Loucy (cell line): ENCODE measurements around the gene KCNH1.
A peak's percentile ranks its signal among the peaks of the same experiment; 100 is the strongest.

ENCODE experiments used
- H2AFZ ChIP-seq: fragments of 200-600 bp; sonication (generic); 2 replicates; pipeline ENCODE4 v1.6.0; 2016; ENCODE audit warnings: antibody characterized with exemption, mild to moderate bottlenecking, low read length, moderate library complexity
- H3F3A ChIP-seq: fragments of 200-600 bp; 2 replicates; pipeline ENCODE4 v1.6.0; 2016; ENCODE audit warnings: antibody characterized with exemption, low read depth, mild to moderate bottlenecking
- H3K27me3 ChIP-seq: fragments of 200-600 bp; sonication (generic); 2 replicates; pipeline ENCODE4 v1.6.1; 2014; ENCODE audit warnings: low read length, mild to moderate bottlenecking; ENCODE audit not compliant: insufficient read depth, poor library complexity, severe bottlenecking
- H3K36me3 ChIP-seq: fragments of 200-600 bp; sonication (generic); 2 replicates; pipeline ENCODE4 v1.6.1; 2016; ENCODE audit warnings: low read length; ENCODE audit not compliant: insufficient read depth
- H3K4me1 ChIP-seq: fragments of 200-600 bp; sonication (generic); 2 replicates; pipeline ENCODE4 v1.5.1; 2014; ENCODE audit warnings: low read length, mild to moderate bottlenecking; ENCODE audit not compliant: insufficient read depth, poor library complexity, severe bottlenecking
- H3K4me2 ChIP-seq: fragments of 200-600 bp; sonication (generic); 2 replicates; pipeline ENCODE4 v1.6.0; 2014; ENCODE audit warnings: antibody characterized with exemption, low read length, low read depth, mild to moderate bottlenecking; ENCODE audit not compliant: poor library complexity, severe bottlenecking
- H3K4me3 ChIP-seq: fragments of 200-600 bp; sonication (generic); 2 replicates; pipeline ENCODE4 v1.5.1; 2014; ENCODE audit warnings: low read length, mild to moderate bottlenecking, mixed read lengths; ENCODE audit not compliant: poor library complexity, severe bottlenecking
- H3K79me2 ChIP-seq: fragments of 200-600 bp; sonication (generic); 2 replicates; pipeline ENCODE4 v1.6.1; 2014; ENCODE audit warnings: low read length; ENCODE audit not compliant: insufficient read depth
- H3K9ac ChIP-seq: fragments of 200-600 bp; sonication (generic); 2 replicates; pipeline ENCODE4 v1.6.0; 2014; ENCODE audit warnings: mild to moderate bottlenecking, low read depth, low read length, moderate library complexity; ENCODE audit not compliant: poor library complexity, severe bottlenecking
- H3K9me2 ChIP-seq: fragments of 200-600 bp; sonication (generic); replicated peaks from 2 replicates; pipeline ENCODE4 v1.6.1; 2016; ENCODE audit warnings: low read depth, low read length, mixed read lengths
- H3K9me3 ChIP-seq: fragments of 200-600 bp; sonication (generic); 2 replicates; pipeline ENCODE4 v1.6.1; 2014; ENCODE audit warnings: mild to moderate bottlenecking, antibody characterized with exemption, low read length, low read depth; ENCODE audit not compliant: insufficient read depth
- H4K20me1 ChIP-seq: fragments of 200-600 bp; sonication (generic); 2 replicates; pipeline ENCODE4 v1.6.0; 2014; ENCODE audit warnings: antibody characterized with exemption, low read length, mild to moderate bottlenecking; ENCODE audit not compliant: insufficient read depth, poor library complexity, severe bottlenecking
- EZH2phosphoT487 ChIP-seq: fragments of 200-600 bp; IDR thresholded peaks from 2 replicates; pipeline ENCODE4 v1.6.1; 2018; ENCODE audit warnings: antibody characterized with exemption, mild to moderate bottlenecking, moderate library complexity, borderline replicate concordance
- TF ChIP-seq, protein P1 (sequence below): fragments of 200-600 bp; sonication (generic); conservative IDR thresholded peaks from 2 replicates; pipeline ENCODE4 v1.5.1; 2014; ENCODE audit warnings: mild to moderate bottlenecking, antibody characterized with exemption, low read length

KCNH1 gene

DNA sequence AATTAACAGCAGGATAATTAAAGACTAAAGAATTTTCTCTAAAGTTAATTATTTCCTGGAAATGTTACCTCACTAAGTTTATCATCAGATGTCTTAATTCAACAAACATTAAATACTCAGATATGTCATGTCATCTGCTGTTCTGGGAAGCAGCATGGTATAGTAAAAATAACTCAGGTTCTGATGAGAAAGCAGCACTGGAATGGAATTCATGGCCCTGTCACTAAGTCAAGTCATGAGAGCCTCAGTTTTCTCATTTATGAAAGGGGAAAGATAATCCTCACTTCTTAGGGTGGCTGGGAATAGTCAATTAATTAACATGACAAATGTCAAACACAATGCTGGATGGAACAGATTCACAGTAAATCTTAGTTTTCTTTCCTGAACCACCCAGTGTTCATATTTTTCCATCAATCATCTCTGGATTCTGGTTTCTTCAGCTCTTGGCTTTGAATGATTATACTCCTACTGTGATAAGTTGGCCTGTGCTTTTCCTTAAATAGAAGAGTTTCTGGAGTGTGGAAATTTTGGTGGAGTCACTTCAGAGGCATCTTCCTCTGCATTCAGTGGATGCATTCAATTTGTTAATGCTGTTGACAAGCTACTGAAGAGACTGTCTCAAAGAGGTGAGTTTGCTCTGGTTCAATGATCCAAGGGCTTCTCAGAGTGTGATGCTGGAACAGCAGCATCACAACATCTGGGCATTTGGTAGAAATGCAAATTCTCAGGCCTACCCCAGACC lies 319.4 kb downstream of the KCNH1 start:
- H3K36me3 ChIP-seq, result no peaks in the 10 kb centered on the region
- TF ChIP-seq, protein P1, sequence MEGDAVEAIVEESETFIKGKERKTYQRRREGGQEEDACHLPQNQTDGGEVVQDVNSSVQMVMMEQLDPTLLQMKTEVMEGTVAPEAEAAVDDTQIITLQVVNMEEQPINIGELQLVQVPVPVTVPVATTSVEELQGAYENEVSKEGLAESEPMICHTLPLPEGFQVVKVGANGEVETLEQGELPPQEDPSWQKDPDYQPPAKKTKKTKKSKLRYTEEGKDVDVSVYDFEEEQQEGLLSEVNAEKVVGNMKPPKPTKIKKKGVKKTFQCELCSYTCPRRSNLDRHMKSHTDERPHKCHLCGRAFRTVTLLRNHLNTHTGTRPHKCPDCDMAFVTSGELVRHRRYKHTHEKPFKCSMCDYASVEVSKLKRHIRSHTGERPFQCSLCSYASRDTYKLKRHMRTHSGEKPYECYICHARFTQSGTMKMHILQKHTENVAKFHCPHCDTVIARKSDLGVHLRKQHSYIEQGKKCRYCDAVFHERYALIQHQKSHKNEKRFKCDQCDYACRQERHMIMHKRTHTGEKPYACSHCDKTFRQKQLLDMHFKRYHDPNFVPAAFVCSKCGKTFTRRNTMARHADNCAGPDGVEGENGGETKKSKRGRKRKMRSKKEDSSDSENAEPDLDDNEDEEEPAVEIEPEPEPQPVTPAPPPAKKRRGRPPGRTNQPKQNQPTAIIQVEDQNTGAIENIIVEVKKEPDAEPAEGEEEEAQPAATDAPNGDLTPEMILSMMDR, result no peak
- TF ChIP-seq EZH2phosphoT487, result no peak

DNA sequence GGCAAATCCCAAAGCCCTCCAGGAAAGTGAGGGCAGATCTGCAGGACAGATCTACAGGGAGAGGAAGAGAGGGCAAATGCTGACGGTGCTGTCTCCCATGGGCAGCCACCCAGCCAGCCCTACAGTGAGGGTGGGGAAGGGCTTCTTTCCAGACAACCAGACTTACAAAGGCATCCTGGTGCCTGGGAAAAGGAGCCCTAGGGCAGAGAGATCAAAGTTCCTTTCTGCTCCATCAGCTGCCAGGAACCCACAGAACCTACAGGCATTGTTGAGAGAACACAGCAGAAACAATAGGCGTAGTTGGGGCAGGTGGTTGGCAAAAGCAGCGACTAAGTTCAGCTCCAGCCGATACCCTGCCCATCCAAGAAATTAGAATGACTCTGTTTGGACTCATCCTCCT lies 332.4 kb downstream of the KCNH1 start:
- Histone ChIP-seq H3K9me3 (no peaks in the 10 kb centered on the region), H3K27me3 (no peaks in the 10 kb centered on the region), H3K4me3 (no peak overlapping the region), H3F3A (no peaks in the 10 kb centered on the region), H4K20me1 (no peaks in the 10 kb centered on the region), H3K36me3 (no peaks in the 10 kb centered on the region), H3K9ac (peak overlapping the region; percentile 13), H2AFZ (no peak overlapping the region), H3K4me2 (peak overlapping the region; percentile 6), H3K79me2 (no peaks in the 10 kb centered on the region), H3K9me2 (no peaks in the 10 kb centered on the region), H3K4me1 (peaks cover 14% of the 10 kb centered on the region)
- TF ChIP-seq, protein P1, result no peak
- no peak for TF ChIP-seq EZH2phosphoT487

More for the DNA sequence above, 319.4 kb downstream of the KCNH1 start:
- Histone ChIP-seq H3K9me3 (no peaks in the 10 kb centered on the region), H3K79me2 (no peaks in the 10 kb centered on the region), H3K4me1 (no peaks in the 10 kb centered on the region), H4K20me1 (no peaks in the 10 kb centered on the region), H3K9me2 (no peaks in the 10 kb centered on the region), H3K4me2 (no peak overlapping the region), H3K4me3 (no peak overlapping the region), H3K9ac (no peak overlapping the region), H2AFZ (no peak overlapping the region), H3K27me3 (no peaks in the 10 kb centered on the region), H3F3A (no peaks in the 10 kb centered on the region)

DNA sequence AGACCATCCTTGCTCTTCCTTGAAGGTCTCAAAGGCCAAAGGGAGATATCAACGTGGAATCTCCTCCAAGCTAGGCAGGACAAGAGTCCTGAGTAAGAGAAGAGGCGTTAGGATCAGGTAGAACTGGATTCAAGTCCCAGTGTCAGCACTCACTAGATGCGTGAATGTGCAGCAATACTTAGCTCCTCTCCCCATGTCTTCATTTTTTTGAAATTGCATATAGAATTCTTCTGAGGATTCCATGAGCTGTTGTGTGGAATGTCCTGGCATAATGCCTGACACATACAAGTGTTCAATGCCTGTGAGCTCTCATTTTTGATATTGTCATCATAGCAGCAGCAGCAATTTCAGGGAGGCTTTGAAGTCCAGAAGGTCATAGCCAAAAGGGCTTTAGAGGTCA lies 333.2 kb downstream of the KCNH1 start:
- no peak overlapping the region for H3K9ac ChIP-seq
- H3K27me3 ChIP-seq, result no peaks in the 10 kb centered on the region
- H3K79me2 ChIP-seq, result no peaks in the 10 kb centered on the region
- no peak overlapping the region for H3K4me2 ChIP-seq
- no peak overlapping the region for H3K4me3 ChIP-seq
- H3K4me1 ChIP-seq, result peaks cover 14% of the 10 kb centered on the region
- no peaks in the 10 kb centered on the region for H3F3A ChIP-seq
- H3K36me3 ChIP-seq, result no peaks in the 10 kb centered on the region
- H2AFZ ChIP-seq, result no peak overlapping the region
- no peaks in the 10 kb centered on the region for H3K9me2 ChIP-seq
- TF ChIP-seq EZH2phosphoT487, result no peak
- TF ChIP-seq, protein P1, result no peak
- H4K20me1 ChIP-seq, result no peaks in the 10 kb centered on the region
- H3K9me3 ChIP-seq, result no peaks in the 10 kb centered on the region
